ENCODE data around the gene ZNF506.
"Not testable (repeated sequence)": the region's sequence is repeated elsewhere in the genome, so short reads cannot be mapped to it uniquely, and the experiment has no call there.

The ZNF506 gene

GRCh38 chr19:19746286-19747213 lies 75.0 kb downstream of the ZNF506 start:
- no peak overlapping the region for H3K27ac ChIP-seq (ENCODE audit: low read depth, low read length)
- no peak overlapping the region for H3K4me3 ChIP-seq (ENCODE audit: low read depth in 1 of 5, low read length in 5 of 5)
- no peaks in the 10 kb centered on the region for H3K4me1 ChIP-seq (ENCODE audit: control insufficient read depth in 5 of 5, insufficient read depth in 5 of 5, low read length in 5 of 5)
- peaks cover 0 to 3% (median 0%) of the 10 kb centered on the region in 5 donors for H3K27me3 ChIP-seq (ENCODE audit: control insufficient read depth in 5 of 5, insufficient read depth in 4 of 5, low read length in 5 of 5)
- H3K9me3 ChIP-seq (ENCODE audit: control insufficient read depth in 5 of 5, low read length in 5 of 5), result peaks cover 0 to 2% (median 0%) of the 10 kb centered on the region in 5 donors
- H3K9ac ChIP-seq (ENCODE audit: low read length in 5 of 5), result no peak overlapping the region
- no peaks in the 10 kb centered on the region for H3K36me3 ChIP-seq (ENCODE audit: control insufficient read depth in 5 of 5, insufficient read depth in 5 of 5, low read length in 5 of 5)

DNA sequence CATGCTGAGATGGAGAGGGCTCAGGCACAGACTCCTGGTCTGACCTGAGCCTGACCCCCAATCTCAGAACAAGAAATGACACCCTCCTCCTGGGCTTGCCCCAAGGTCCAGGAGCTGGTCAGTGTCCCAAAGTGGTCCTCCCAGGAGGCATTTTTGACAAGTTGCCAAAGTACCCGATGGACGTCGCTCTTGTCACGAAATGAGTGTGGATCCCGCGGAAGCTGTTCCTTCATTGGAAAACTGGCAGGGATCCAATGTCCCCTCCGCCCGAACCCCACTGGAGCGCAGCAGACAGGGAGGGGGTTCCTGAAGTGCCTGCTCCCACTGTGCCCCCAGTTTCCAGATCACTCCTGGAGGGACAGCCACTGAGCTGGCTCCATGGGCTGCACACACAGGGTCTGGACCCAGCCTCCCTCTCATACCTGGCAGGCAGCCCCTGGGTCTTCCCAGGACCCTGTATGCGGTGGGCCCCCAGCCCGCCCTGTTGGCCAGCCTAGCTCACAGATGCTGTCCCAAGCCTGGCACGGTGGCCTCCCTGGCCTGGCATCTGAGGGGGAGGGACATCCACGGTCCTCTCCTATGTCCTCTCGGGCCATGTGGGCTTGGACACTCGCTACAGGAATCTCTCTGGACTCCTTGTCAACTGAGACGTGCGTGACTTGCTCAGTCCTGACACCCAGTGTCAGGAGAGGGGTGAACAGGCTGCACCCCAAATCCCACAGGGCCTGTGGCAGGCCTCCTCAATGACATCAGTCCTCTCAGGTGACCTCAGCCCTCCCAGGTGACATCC lies 75.9 kb downstream of the ZNF506 start:
- Histone ChIP-seq H3K4me1 (ENCODE audit: control insufficient read depth in 5 of 5, insufficient read depth in 5 of 5, low read length in 5 of 5) (no peaks in the 10 kb centered on the region), H3K4me3 (ENCODE audit: low read depth in 1 of 5, low read length in 5 of 5) (no peak overlapping the region), H3K9me3 (ENCODE audit: control insufficient read depth in 5 of 5, low read length in 5 of 5) (peaks cover 0 to 2% (median 0%) of the 10 kb centered on the region in 5 donors), H3K27ac (ENCODE audit: low read depth, low read length) (no peak overlapping the region), H3K36me3 (ENCODE audit: control insufficient read depth in 5 of 5, insufficient read depth in 5 of 5, low read length in 5 of 5) (no peaks in the 10 kb centered on the region), H3K9ac (ENCODE audit: low read length in 5 of 5) (no peak overlapping the region), H3K27me3 (ENCODE audit: control insufficient read depth in 5 of 5, insufficient read depth in 4 of 5, low read length in 5 of 5) (peaks cover 0 to 3% (median 0%) of the 10 kb centered on the region in 5 donors)

DNA sequence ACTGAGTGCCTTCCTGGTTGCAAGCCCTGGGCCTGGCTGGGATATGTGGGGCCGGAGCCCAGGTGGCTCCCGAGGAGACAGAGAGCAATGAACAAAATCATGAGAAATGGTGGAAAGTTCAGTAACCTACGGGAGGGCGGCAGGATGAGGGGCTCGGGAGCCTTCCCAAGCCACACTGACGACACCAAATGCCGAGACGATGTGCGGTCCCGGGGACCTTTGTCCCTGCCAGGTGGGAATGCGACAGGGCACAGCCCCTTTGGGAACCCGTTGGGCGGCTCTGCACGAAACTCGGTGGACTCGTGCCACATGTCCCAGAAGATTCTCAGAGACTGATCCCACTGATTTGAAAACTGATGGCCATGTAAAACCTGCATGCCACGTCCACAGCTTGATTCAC lies 76.9 kb downstream of the ZNF506 start:
- no peaks in the 10 kb centered on the region for H3K4me1 ChIP-seq (ENCODE audit: control insufficient read depth in 5 of 5, insufficient read depth in 5 of 5, low read length in 5 of 5)
- H3K27me3 ChIP-seq (ENCODE audit: control insufficient read depth in 5 of 5, insufficient read depth in 4 of 5, low read length in 5 of 5), result peaks cover 0 to 3% (median 0%) of the 10 kb centered on the region in 5 donors
- no peak overlapping the region for H3K27ac ChIP-seq (ENCODE audit: low read depth, low read length)
- H3K4me3 ChIP-seq (ENCODE audit: low read depth in 1 of 5, low read length in 5 of 5), result no peak overlapping the region
- H3K36me3 ChIP-seq (ENCODE audit: control insufficient read depth in 5 of 5, insufficient read depth in 5 of 5, low read length in 5 of 5), result no peaks in the 10 kb centered on the region
- H3K9ac ChIP-seq (ENCODE audit: low read length in 5 of 5), result no peak overlapping the region
- peaks cover 0 to 2% (median 0%) of the 10 kb centered on the region in 5 donors for H3K9me3 ChIP-seq (ENCODE audit: control insufficient read depth in 5 of 5, low read length in 5 of 5)

DNA sequence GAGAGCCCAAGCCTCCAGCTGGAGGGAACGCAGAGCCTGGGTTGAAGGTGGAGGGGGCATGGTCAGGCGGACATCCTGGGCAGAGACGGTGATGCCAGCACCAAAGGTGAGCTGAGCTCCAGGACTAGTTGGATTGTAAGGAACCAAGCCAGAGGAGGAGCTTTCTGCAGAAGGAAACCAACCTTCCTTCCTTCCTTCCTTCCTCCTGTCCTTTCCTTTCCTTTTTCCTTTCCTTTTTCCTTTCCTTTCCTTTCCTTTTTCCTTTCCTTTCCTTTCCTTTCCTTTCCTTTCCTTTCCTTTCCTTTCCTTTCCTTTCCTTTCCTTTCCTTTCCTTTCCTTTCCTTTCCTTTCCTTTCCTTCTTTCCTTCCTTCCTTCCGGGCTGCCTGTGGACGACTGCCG lies 77.6 kb downstream of the ZNF506 start:
- not testable (repeated sequence) for H3K9me3 ChIP-seq (ENCODE audit: control insufficient read depth in 5 of 5, low read length in 5 of 5); H3K4me3 ChIP-seq (ENCODE audit: low read depth in 1 of 5, low read length in 5 of 5); H3K4me1 ChIP-seq (ENCODE audit: control insufficient read depth in 5 of 5, insufficient read depth in 5 of 5, low read length in 5 of 5); H3K36me3 ChIP-seq (ENCODE audit: control insufficient read depth in 5 of 5, insufficient read depth in 5 of 5, low read length in 5 of 5); H3K27me3 ChIP-seq (ENCODE audit: control insufficient read depth in 5 of 5, insufficient read depth in 4 of 5, low read length in 5 of 5); H3K27ac ChIP-seq (ENCODE audit: low read depth, low read length); H3K9ac ChIP-seq (ENCODE audit: low read length in 5 of 5)

- Histone ChIP-seq H3K36me3 (ENCODE audit: control insufficient read depth in 5 of 5, insufficient read depth in 5 of 5, low read length in 5 of 5) (no peaks in the 10 kb centered on the region), H3K27ac (ENCODE audit: low read depth, low read length) (no peak overlapping the region), H3K9ac (ENCODE audit: low read length in 5 of 5) (no peak overlapping the region), H3K27me3 (ENCODE audit: control insufficient read depth in 5 of 5, insufficient read depth in 4 of 5, low read length in 5 of 5) (peaks cover 0 to 3% (median 0%) of the 10 kb centered on the region in 5 donors), H3K9me3 (ENCODE audit: control insufficient read depth in 5 of 5, low read length in 5 of 5) (peaks cover 0 to 2% (median 0%) of the 10 kb centered on the region in 5 donors), H3K4me3 (ENCODE audit: low read depth in 1 of 5, low read length in 5 of 5) (no peak overlapping the region), H3K4me1 (ENCODE audit: control insufficient read depth in 5 of 5, insufficient read depth in 5 of 5, low read length in 5 of 5) (no peaks in the 10 kb centered on the region)
These were observed 78.4 kb downstream of the ZNF506 start for GRCh38 chr19:19743176-19743575.

DNA sequence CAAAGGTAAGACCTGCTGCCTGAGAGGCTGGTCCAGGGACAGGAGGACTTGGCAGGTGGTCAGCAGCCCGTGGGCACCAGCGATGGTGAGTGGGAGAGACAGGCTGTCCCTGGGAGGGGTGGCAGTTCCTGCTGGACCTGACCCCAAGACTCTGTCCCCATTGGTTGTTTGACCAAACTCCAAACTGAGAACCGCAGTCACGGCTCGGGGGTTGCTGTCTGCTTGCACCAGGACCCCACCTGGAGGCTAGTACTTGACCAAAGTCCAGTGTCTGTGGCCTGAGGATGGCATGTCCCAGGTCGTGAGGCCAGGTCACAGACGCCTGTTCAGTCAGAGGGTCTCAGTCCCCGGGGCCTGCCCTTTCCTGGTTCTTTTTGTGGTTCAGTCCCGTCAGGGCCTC lies 78.8 kb downstream of the ZNF506 start:
- Histone ChIP-seq H3K4me3 (ENCODE audit: low read depth in 1 of 5, low read length in 5 of 5) (no peak overlapping the region), H3K9me3 (ENCODE audit: control insufficient read depth in 5 of 5, low read length in 5 of 5) (peaks cover 0 to 2% (median 0%) of the 10 kb centered on the region in 5 donors), H3K27me3 (ENCODE audit: control insufficient read depth in 5 of 5, insufficient read depth in 4 of 5, low read length in 5 of 5) (peaks cover 0 to 3% (median 0%) of the 10 kb centered on the region in 5 donors), H3K9ac (ENCODE audit: low read length in 5 of 5) (no peak overlapping the region), H3K27ac (ENCODE audit: low read depth, low read length) (no peak overlapping the region), H3K4me1 (ENCODE audit: control insufficient read depth in 5 of 5, insufficient read depth in 5 of 5, low read length in 5 of 5) (no peaks in the 10 kb centered on the region), H3K36me3 (ENCODE audit: control insufficient read depth in 5 of 5, insufficient read depth in 5 of 5, low read length in 5 of 5) (no peaks in the 10 kb centered on the region)

Measured in subcutaneous abdominal adipose tissue (tissue), 5 donors.